ENCODE measurements around the gene USP49. TPM values are rescaled to one million over a fixed set of nuclear protein-coding genes. Genes with fewer than 3 reads are reported as not detected.

USP49 gene
- total and polyA plus RNA-seq, 4 donors = 1.8 to 8.6 (median 3.6) TPM

DNA sequence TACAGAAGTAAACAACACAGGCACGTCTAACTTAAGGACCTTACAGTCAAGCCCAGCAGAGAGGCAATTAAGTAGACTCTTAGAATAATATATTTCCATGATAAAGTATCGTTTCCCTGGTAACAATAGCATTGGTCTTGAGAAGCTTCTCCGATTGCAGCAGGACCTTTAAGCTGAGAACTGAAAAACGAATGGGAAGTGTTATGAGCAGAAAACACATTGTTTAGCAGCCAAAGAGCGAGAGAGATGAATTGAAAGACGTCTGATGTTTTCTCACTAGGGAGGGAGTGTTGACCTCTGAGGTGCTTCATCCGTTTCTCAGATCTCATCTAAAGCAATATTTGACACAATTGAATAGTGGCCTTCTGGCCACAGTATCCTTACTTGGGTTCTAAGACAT, 27.0 kb upstream of the USP49 start:
- Histone ChIP-seq H3K36me3 (ENCODE audit: control insufficient read depth in 4 of 4, insufficient read depth in 4 of 4, low read length in 4 of 4) (peaks cover 2 to 8% (median 5%) of the 10 kb centered on the region in 4 donors), H3K27me3 (ENCODE audit: control insufficient read depth in 3 of 3, insufficient read depth in 3 of 3, low read length in 2 of 3) (no peaks in the 10 kb centered on the region), H3K4me3 (peak overlapping the region; percentile 79), H3K9me3 (ENCODE audit: control insufficient read depth in 4 of 4, insufficient read depth in 3 of 4, low read length in 3 of 4) (no peaks in the 10 kb centered on the region), H3K4me1 (ENCODE audit: control insufficient read depth in 5 of 5, insufficient read depth in 5 of 5, low read length in 5 of 5) (peaks cover 3 to 23% (median 11%) of the 10 kb centered on the region in 5 donors), H3K9ac (ENCODE audit: insufficient read depth in 1 of 2, low read length in 2 of 2) (peak overlapping the region; percentile 71 to 98), H3K27ac (ENCODE audit: low read depth in 1 of 2, low read length in 1 of 2) (no peak overlapping the region)
- WGBS, 2 donors = 5 to 9% methylated on average over 7 of the region's 7 CpGs
- TF ChIP-seq CTCF (IDR thresholded peaks at IDR 0.05; ENCODE audit: control extremely low read depth, extremely low read depth) = no peak
- no peak for DNase-seq
- no peak for ATAC-seq (ENCODE audit: insufficient read depth, low FRiP score)

DNA sequence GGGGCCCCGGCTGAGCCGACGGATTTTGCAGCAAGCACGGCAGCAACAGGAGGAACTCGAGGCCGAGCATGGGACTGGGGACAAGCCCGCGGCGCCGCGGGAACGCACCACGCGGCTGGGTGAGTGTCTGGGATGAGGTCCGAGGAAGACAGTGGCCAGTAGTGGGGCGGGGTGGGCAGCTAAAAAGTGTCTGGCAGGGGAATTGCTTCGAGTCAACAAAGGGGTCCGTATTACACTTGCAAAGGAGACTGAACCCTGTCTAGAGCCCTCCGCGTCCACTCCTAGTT, 26.5 kb upstream of the USP49 start:
- peak overlapping the region; percentile 55 to 89 for H3K27ac ChIP-seq (ENCODE audit: low read depth in 1 of 2, low read length in 1 of 2)
- 1% methylated on average over 15 to 20 of the region's 20 CpGs for WGBS, 2 donors

GRCh38 chr6:41920921-41921711, 25.9 kb upstream of the USP49 start, which contains the start of the genes BYSL and MED20:
TSS of gene BYSL (plus strand) at chr6:41921499. CDS start at chr6:41921563, 64 bp downstream.
TSS of gene MED20 (minus strand) at chr6:41921139. CDS start at chr6:41921018, 121 bp downstream.
- Histone ChIP-seq H3K9ac (ENCODE audit: insufficient read depth in 1 of 2, low read length in 2 of 2) (peak within 1 kb of the TSS; percentile 98), H3K27me3 (ENCODE audit: control insufficient read depth in 3 of 3, insufficient read depth in 3 of 3, low read length in 2 of 3) (no peaks in the 10 kb centered on the region), H3K27ac (ENCODE audit: low read depth in 1 of 2, low read length in 1 of 2) (peak within 1 kb of the TSS; percentile 89 to 95), H3K36me3 (ENCODE audit: control insufficient read depth in 4 of 4, insufficient read depth in 4 of 4, low read length in 4 of 4) (peaks cover 0 to 7% (median 3%) of the 10 kb centered on the region in 4 donors), H3K4me3 (peak within 1 kb of the TSS; percentile 79), H3K9me3 (ENCODE audit: control insufficient read depth in 4 of 4, insufficient read depth in 3 of 4, low read length in 3 of 4) (no peaks in the 10 kb centered on the region), H3K4me1 (ENCODE audit: control insufficient read depth in 5 of 5, insufficient read depth in 5 of 5, low read length in 5 of 5) (peaks cover 3 to 23% (median 11%) of the 10 kb centered on the region in 5 donors)
- peak; percentile 70 for TF ChIP-seq CTCF (IDR thresholded peaks at IDR 0.05; ENCODE audit: control extremely low read depth, extremely low read depth)
- DNase-seq = peak; percentile 95 to 98 (median 97)
- 0 to 1% methylated on average over 55 of the region's 55 CpGs for WGBS, 2 donors
- peak; percentile 94 for ATAC-seq (ENCODE audit: insufficient read depth, low FRiP score)

More for the DNA sequence above, 26.5 kb upstream of the USP49 start:
- ATAC-seq (ENCODE audit: insufficient read depth, low FRiP score) = peak; percentile 10
- DNase-seq = no peak
- Histone ChIP-seq H3K27me3 (ENCODE audit: control insufficient read depth in 3 of 3, insufficient read depth in 3 of 3, low read length in 2 of 3) (no peaks in the 10 kb centered on the region), H3K4me1 (ENCODE audit: control insufficient read depth in 5 of 5, insufficient read depth in 5 of 5, low read length in 5 of 5) (peaks cover 3 to 23% (median 11%) of the 10 kb centered on the region in 5 donors), H3K9me3 (ENCODE audit: control insufficient read depth in 4 of 4, insufficient read depth in 3 of 4, low read length in 3 of 4) (no peaks in the 10 kb centered on the region), H3K9ac (ENCODE audit: insufficient read depth in 1 of 2, low read length in 2 of 2) (peak overlapping the region; percentile 71 to 98), H3K36me3 (ENCODE audit: control insufficient read depth in 4 of 4, insufficient read depth in 4 of 4, low read length in 4 of 4) (peaks cover 0 to 7% (median 3%) of the 10 kb centered on the region in 4 donors), H3K4me3 (peak overlapping the region; percentile 79)
- no peak for TF ChIP-seq CTCF (IDR thresholded peaks at IDR 0.05; ENCODE audit: control extremely low read depth, extremely low read depth)
